HEK293 (cell line): Measurements from ENCODE around the gene DGUOK.

ENCODE experiments used
- OSR2 ChIP-seq: fragments of 450-650 bp; formaldehyde crosslinking; IDR thresholded peaks from 2 replicates; pipeline ENCODE4 v1.5.1; 2016; ENCODE audit warnings: missing biosample characterization, missing genetic modification characterization
- ZBTB21 ChIP-seq: fragments of 450-650 bp; formaldehyde crosslinking; IDR thresholded peaks from 2 replicates; pipeline ENCODE4 v1.5.1; 2017; ENCODE audit warnings: missing biosample characterization, missing genetic modification characterization
- ZFHX2 ChIP-seq: fragments of 450-650 bp; formaldehyde crosslinking; conservative IDR thresholded peaks from 2 replicates; pipeline ENCODE4 v1.5.1; 2016; ENCODE audit warnings: missing biosample characterization, missing genetic modification characterization
- ZNF2 ChIP-seq: fragments of 450-650 bp; formaldehyde crosslinking; IDR thresholded peaks from 2 replicates; pipeline ENCODE4 v1.5.1; 2016; ENCODE audit warnings: missing biosample characterization, missing genetic modification characterization
- ZNF335 ChIP-seq: fragments of 450-650 bp; formaldehyde crosslinking; conservative IDR thresholded peaks from 2 replicates; pipeline ENCODE4 v1.5.1; 2016; ENCODE audit warnings: missing biosample characterization, missing genetic modification characterization
- ZNF473 ChIP-seq: fragments of 450-650 bp; formaldehyde crosslinking; IDR thresholded peaks from 2 replicates; pipeline ENCODE4 v1.5.1; 2017; ENCODE audit warnings: missing biosample characterization, missing genetic modification characterization
- ZNF501 ChIP-seq: fragments of 450-650 bp; formaldehyde crosslinking; IDR thresholded peaks from 2 replicates; pipeline ENCODE4 v1.5.1; 2016; ENCODE audit warnings: missing biosample characterization, missing genetic modification characterization
- ZNF560 ChIP-seq: fragments of 450-650 bp; formaldehyde crosslinking; IDR thresholded peaks from 2 replicates; pipeline ENCODE4 v1.5.1; 2017; ENCODE audit warnings: missing biosample characterization, missing genetic modification characterization, borderline replicate concordance
- ZNF629 ChIP-seq: fragments of 450-650 bp; formaldehyde crosslinking; IDR thresholded peaks from 2 replicates; pipeline ENCODE4 v1.5.1; 2017; ENCODE audit warnings: missing biosample characterization, missing genetic modification characterization
- ZXDB ChIP-seq: fragments of 450-650 bp; formaldehyde crosslinking; IDR thresholded peaks from 2 replicates; pipeline ENCODE4 v1.5.1; 2016; ENCODE audit warnings: missing biosample characterization, missing genetic modification characterization
- TF ChIP-seq, protein P1 (sequence below): fragments of 450-650 bp; IDR thresholded peaks from 2 replicates; pipeline ENCODE4 v1.5.1; 2018; ENCODE audit warnings: missing biosample characterization, missing genetic modification characterization
- TF ChIP-seq, protein P2 (sequence below): fragments of 450-650 bp; formaldehyde crosslinking; IDR thresholded peaks from 2 replicates; pipeline ENCODE4 v1.5.1; 2016; ENCODE audit warnings: missing biosample characterization, missing genetic modification characterization
- TF ChIP-seq, protein P3 (sequence below): fragments of 450-650 bp; formaldehyde crosslinking; IDR thresholded peaks from 2 replicates; pipeline ENCODE4 v1.5.1; 2016; ENCODE audit warnings: missing biosample characterization, missing genetic modification characterization
- TF ChIP-seq, protein P4 (sequence below): fragments of 450-650 bp; formaldehyde crosslinking; conservative IDR thresholded peaks from 2 replicates; pipeline ENCODE4 v1.5.1; 2016; ENCODE audit warnings: low read depth, missing biosample characterization, missing genetic modification characterization
- TF ChIP-seq, protein P5 (sequence below): fragments of 450-650 bp; formaldehyde crosslinking; IDR thresholded peaks from 2 replicates; pipeline ENCODE4 v1.5.1; 2017; ENCODE audit warnings: missing biosample characterization, missing genetic modification characterization
- TF ChIP-seq, protein P6 (sequence below): fragments of 450-650 bp; IDR thresholded peaks from 2 replicates; pipeline ENCODE4 v1.5.1; 2018; ENCODE audit warnings: missing biosample characterization, mild to moderate bottlenecking, missing genetic modification characterization
- TF ChIP-seq, protein P7 (sequence below): fragments of 450-650 bp; formaldehyde crosslinking; IDR thresholded peaks from 2 replicates; pipeline ENCODE4 v1.5.1; 2016; ENCODE audit warnings: missing biosample characterization, missing genetic modification characterization
- TF ChIP-seq, protein P8 (sequence below): fragments of 450-650 bp; formaldehyde crosslinking; IDR thresholded peaks from 2 replicates; pipeline ENCODE4 v1.5.1; 2016; ENCODE audit warnings: missing biosample characterization, missing genetic modification characterization
- TF ChIP-seq, protein P9 (sequence below): fragments of 450-650 bp; formaldehyde crosslinking; IDR thresholded peaks from 2 replicates; pipeline ENCODE4 v1.5.1; 2016; ENCODE audit warnings: missing biosample characterization, missing genetic modification characterization

The DGUOK gene

DNA sequence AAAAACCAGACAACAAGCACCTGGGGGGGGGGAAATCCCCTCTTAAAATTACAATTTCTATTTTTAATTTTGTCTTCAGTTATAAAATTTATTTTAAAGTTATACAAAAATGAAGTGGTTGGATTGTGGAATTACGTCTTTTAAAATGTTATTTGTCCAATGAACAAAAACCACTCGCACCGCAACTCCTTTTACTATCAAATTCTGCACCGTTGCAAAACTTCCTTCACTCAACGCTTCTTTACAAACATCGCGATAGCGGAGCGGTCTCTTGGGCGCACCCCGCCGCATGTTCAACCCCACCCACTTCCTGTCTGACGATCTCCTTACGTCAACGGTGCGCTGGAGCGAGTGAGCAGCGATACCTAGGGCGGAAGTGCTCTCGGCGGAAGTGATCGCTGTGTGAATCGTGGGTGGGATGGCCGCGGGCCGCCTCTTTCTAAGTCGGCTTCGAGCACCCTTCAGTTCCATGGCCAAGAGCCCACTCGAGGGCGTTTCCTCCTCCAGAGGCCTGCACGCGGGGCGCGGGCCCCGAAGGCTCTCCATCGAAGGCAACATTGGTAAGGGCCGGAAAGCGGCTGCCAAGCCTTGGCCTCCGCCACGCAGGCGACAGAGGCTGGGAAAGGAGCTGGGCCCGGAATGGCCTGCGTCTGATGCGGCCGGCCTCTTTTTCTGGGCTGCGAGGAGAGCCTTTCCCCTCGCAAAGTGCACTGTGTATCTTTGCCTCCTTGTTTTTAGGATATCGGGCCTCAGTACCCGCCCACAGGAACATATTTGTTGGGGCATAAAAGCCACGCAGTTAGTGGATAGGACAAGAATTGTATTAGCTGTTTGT is at the start of gene DGUOK (continued):
- TF ChIP-seq, protein P1, sequence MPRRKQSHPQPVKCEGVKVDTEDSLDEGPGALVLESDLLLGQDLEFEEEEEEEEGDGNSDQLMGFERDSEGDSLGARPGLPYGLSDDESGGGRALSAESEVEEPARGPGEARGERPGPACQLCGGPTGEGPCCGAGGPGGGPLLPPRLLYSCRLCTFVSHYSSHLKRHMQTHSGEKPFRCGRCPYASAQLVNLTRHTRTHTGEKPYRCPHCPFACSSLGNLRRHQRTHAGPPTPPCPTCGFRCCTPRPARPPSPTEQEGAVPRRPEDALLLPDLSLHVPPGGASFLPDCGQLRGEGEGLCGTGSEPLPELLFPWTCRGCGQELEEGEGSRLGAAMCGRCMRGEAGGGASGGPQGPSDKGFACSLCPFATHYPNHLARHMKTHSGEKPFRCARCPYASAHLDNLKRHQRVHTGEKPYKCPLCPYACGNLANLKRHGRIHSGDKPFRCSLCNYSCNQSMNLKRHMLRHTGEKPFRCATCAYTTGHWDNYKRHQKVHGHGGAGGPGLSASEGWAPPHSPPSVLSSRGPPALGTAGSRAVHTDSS (tag by site-specific recombination) = no peak
- TF ChIP-seq, protein P2, sequence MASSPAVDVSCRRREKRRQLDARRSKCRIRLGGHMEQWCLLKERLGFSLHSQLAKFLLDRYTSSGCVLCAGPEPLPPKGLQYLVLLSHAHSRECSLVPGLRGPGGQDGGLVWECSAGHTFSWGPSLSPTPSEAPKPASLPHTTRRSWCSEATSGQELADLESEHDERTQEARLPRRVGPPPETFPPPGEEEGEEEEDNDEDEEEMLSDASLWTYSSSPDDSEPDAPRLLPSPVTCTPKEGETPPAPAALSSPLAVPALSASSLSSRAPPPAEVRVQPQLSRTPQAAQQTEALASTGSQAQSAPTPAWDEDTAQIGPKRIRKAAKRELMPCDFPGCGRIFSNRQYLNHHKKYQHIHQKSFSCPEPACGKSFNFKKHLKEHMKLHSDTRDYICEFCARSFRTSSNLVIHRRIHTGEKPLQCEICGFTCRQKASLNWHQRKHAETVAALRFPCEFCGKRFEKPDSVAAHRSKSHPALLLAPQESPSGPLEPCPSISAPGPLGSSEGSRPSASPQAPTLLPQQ (tag by site-specific recombination) = peak; percentile 37; the same call in 1 of the 2 replicates
- peak; percentile 90 for TF ChIP-seq ZNF335 (tag by site-specific recombination)
- peak; percentile 99 for TF ChIP-seq ZNF629
- TF ChIP-seq, protein P3, sequence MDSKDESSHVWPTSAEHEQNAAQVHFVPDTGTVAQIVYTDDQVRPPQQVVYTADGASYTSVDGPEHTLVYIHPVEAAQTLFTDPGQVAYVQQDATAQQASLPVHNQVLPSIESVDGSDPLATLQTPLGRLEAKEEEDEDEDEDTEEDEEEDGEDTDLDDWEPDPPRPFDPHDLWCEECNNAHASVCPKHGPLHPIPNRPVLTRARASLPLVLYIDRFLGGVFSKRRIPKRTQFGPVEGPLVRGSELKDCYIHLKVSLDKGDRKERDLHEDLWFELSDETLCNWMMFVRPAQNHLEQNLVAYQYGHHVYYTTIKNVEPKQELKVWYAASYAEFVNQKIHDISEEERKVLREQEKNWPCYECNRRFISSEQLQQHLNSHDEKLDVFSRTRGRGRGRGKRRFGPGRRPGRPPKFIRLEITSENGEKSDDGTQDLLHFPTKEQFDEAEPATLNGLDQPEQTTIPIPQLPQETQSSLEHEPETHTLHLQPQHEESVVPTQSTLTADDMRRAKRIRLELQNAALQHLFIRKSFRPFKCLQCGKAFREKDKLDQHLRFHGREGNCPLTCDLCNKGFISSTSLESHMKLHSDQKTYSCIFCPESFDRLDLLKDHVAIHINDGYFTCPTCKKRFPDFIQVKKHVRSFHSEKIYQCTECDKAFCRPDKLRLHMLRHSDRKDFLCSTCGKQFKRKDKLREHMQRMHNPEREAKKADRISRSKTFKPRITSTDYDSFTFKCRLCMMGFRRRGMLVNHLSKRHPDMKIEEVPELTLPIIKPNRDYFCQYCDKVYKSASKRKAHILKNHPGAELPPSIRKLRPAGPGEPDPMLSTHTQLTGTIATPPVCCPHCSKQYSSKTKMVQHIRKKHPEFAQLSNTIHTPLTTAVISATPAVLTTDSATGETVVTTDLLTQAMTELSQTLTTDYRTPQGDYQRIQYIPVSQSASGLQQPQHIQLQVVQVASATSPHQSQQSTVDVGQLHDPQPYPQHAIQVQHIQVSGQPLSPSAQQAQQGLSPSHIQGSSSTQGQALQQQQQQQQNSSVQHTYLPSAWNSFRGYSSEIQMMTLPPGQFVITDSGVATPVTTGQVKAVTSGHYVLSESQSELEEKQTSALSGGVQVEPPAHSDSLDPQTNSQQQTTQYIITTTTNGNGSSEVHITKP (tag by site-specific recombination) = peak; percentile 54
- TF ChIP-seq ZNF473 (tag by site-specific recombination) = no peak
- TF ChIP-seq, protein P4, sequence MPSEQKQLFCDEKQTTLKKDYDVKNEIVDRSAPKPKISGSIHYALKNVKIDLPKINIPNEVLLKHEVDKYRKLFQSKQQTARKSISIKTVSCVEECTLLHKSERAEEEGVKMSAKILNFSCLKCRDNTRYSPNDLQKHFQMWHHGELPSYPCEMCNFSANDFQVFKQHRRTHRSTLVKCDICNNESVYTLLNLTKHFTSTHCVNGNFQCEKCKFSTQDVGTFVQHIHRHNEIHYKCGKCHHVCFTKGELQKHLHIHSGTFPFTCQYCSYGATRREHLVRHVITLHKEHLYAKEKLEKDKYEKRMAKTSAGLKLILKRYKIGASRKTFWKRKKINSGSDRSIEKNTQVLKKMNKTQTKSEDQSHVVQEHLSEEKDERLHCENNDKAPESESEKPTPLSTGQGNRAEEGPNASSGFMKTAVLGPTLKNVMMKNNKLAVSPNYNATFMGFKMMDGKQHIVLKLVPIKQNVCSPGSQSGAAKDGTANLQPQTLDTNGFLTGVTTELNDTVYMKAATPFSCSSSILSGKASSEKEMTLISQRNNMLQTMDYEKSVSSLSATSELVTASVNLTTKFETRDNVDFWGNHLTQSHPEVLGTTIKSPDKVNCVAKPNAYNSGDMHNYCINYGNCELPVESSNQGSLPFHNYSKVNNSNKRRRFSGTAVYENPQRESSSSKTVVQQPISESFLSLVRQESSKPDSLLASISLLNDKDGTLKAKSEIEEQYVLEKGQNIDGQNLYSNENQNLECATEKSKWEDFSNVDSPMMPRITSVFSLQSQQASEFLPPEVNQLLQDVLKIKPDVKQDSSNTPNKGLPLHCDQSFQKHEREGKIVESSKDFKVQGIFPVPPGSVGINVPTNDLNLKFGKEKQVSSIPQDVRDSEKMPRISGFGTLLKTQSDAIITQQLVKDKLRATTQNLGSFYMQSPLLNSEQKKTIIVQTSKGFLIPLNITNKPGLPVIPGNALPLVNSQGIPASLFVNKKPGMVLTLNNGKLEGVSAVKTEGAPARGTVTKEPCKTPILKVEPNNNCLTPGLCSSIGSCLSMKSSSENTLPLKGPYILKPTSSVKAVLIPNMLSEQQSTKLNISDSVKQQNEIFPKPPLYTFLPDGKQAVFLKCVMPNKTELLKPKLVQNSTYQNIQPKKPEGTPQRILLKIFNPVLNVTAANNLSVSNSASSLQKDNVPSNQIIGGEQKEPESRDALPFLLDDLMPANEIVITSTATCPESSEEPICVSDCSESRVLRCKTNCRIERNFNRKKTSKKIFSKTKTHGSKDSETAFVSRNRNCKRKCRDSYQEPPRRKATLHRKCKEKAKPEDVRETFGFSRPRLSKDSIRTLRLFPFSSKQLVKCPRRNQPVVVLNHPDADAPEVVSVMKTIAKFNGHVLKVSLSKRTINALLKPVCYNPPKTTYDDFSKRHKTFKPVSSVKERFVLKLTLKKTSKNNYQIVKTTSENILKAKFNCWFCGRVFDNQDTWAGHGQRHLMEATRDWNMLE (tag by site-specific recombination) = peak; percentile 91
- peak; percentile 98 for TF ChIP-seq ZBTB21
- no peak for TF ChIP-seq OSR2
- TF ChIP-seq ZXDB (tag by site-specific recombination) = peak; percentile 81
- TF ChIP-seq, protein P5, sequence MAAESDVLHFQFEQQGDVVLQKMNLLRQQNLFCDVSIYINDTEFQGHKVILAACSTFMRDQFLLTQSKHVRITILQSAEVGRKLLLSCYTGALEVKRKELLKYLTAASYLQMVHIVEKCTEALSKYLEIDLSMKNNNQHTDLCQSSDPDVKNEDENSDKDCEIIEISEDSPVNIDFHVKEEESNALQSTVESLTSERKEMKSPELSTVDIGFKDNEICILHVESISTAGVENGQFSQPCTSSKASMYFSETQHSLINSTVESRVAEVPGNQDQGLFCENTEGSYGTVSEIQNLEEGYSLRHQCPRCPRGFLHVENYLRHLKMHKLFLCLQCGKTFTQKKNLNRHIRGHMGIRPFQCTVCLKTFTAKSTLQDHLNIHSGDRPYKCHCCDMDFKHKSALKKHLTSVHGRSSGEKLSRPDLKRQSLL = peak; percentile 89
- TF ChIP-seq, protein P6, sequence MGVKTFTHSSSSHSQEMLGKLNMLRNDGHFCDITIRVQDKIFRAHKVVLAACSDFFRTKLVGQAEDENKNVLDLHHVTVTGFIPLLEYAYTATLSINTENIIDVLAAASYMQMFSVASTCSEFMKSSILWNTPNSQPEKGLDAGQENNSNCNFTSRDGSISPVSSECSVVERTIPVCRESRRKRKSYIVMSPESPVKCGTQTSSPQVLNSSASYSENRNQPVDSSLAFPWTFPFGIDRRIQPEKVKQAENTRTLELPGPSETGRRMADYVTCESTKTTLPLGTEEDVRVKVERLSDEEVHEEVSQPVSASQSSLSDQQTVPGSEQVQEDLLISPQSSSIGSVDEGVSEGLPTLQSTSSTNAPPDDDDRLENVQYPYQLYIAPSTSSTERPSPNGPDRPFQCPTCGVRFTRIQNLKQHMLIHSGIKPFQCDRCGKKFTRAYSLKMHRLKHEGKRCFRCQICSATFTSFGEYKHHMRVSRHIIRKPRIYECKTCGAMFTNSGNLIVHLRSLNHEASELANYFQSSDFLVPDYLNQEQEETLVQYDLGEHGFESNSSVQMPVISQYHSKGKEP = 0 out of 2 replicates have a peak, but pooled peaks have one; percentile 33
- TF ChIP-seq ZNF501 (tag by site-specific recombination) = peak; percentile 82
- TF ChIP-seq, protein P7, sequence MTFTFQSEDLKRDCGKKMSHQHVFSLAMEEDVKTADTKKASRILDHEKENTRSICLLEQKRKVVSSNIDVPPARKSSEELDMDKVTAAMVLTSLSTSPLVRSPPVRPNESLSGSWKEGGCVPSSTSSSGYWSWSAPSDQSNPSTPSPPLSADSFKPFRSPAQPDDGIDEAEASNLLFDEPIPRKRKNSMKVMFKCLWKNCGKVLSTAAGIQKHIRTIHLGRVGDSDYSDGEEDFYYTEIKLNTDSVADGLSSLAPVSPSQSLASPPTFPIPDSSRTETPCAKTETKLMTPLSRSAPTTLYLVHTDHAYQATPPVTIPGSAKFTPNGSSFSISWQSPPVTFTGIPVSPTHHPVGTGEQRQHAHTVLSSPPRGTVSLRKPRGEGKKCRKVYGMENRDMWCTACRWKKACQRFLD = no peak
- TF ChIP-seq, protein P8, sequence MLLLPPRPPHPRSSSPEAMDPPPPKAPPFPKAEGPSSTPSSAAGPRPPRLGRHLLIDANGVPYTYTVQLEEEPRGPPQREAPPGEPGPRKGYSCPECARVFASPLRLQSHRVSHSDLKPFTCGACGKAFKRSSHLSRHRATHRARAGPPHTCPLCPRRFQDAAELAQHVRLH (tag by site-specific recombination) = 0 out of 2 replicates have a peak, but pooled peaks have one; percentile 52
- TF ChIP-seq, protein P9, sequence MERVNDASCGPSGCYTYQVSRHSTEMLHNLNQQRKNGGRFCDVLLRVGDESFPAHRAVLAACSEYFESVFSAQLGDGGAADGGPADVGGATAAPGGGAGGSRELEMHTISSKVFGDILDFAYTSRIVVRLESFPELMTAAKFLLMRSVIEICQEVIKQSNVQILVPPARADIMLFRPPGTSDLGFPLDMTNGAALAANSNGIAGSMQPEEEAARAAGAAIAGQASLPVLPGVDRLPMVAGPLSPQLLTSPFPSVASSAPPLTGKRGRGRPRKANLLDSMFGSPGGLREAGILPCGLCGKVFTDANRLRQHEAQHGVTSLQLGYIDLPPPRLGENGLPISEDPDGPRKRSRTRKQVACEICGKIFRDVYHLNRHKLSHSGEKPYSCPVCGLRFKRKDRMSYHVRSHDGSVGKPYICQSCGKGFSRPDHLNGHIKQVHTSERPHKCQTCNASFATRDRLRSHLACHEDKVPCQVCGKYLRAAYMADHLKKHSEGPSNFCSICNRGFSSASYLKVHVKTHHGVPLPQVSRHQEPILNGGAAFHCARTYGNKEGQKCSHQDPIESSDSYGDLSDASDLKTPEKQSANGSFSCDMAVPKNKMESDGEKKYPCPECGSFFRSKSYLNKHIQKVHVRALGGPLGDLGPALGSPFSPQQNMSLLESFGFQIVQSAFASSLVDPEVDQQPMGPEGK = peak; percentile 51; the same call in 1 of the 2 replicates
- TF ChIP-seq ZNF560 = no peak
- TF ChIP-seq ZNF2 (tag by site-specific recombination) = no peak; the same call in 1 of the 2 replicates
- TF ChIP-seq ZFHX2 (tag by site-specific recombination) = peak; percentile 83
